Smooth muscle cell (in vitro differentiated cells): ENCODE data around the gene SLC4A3. TPM values are rescaled to one million over a fixed set of nuclear protein-coding genes. Genes with fewer than 3 reads are reported as not detected.

Source experiments
- DNase-seq: peaks from one replicate; lab custom pipeline; 2025; ENCODE audit not compliant: unreplicated experiment; lab: John Stamatoyannopoulos, UW
- H2AFZ ChIP-seq: fragments of 200-600 bp; sonication (generic); 2 replicates; pipeline ENCODE4 v1.6.0; 2016; ENCODE audit warnings: antibody characterized with exemption, low read depth, mild to moderate bottlenecking
- H3F3A ChIP-seq: fragments of 200-600 bp; sonication (generic); 2 replicates; pipeline ENCODE4 v1.6.0; 2017; ENCODE audit warnings: antibody characterized with exemption, low read depth
- H3K27ac ChIP-seq: fragments of 200-600 bp; sonication (generic); 2 replicates; pipeline ENCODE4 v1.5.1; 2016; ENCODE audit warnings: low read depth, mild to moderate bottlenecking
- H3K27me3 ChIP-seq: fragments of 200-600 bp; sonication (generic); 2 replicates; pipeline ENCODE4 v1.6.1; 2016; ENCODE audit warnings: low read depth, mild to moderate bottlenecking
- H3K36me3 ChIP-seq: fragments of 200-600 bp; sonication (generic); 2 replicates; pipeline ENCODE4 v1.5.1; 2016; ENCODE audit warnings: low read depth
- H3K4me1 ChIP-seq: fragments of 200-600 bp; sonication (generic); 2 replicates; pipeline ENCODE4 v1.5.1; 2016; ENCODE audit warnings: low read depth
- H3K4me2 ChIP-seq: fragments of 200-600 bp; sonication (generic); 2 replicates; pipeline ENCODE4 v1.6.0; 2016; ENCODE audit warnings: mild to moderate bottlenecking
- H3K4me3 ChIP-seq: fragments of 200-600 bp; sonication (generic); 2 replicates; pipeline ENCODE4 v1.5.1; 2016; ENCODE audit warnings: mild to moderate bottlenecking
- H3K79me2 ChIP-seq: fragments of 200-600 bp; sonication (generic); 2 replicates; pipeline ENCODE4 v1.6.0; 2016; ENCODE audit warnings: low read depth, mild to moderate bottlenecking
- H3K9ac ChIP-seq: fragments of 200-600 bp; sonication (generic); 2 replicates; pipeline ENCODE4 v1.6.0; 2016; ENCODE audit warnings: low read depth
- H3K9me3 ChIP-seq: fragments of 200-600 bp; sonication (generic); replicated peaks from 2 replicates; pipeline ENCODE4 v1.5.1; 2016; ENCODE audit warnings: low read depth
- H4K20me1 ChIP-seq: fragments of 200-600 bp; sonication (generic); 2 replicates; pipeline ENCODE4 v1.6.0; 2016; ENCODE audit warnings: low read depth
- WGBS: methylation state at CpG from one replicate; pipeline ENCODE4 v1.1.7; 2016; ENCODE audit warnings: low lambda C conversion rate; 5-methylcytosine and 5-hydroxymethylcytosine counted together
- polyA plus RNA-seq: library from polyadenylated mRNA; unstranded; fragments of >200 nt; fragmentation: Nextera tagmentation; extraction: Ambion mirVana; gene quantifications from 2 replicates; pipeline ENCODE4 v1.2.1, GENCODE V29; 2016
- total RNA-seq: library from RNA; depleted of rRNA; stranded (reverse); fragments of >200 nt; gene quantifications from 2 replicates; pipeline ENCODE4 v1.2.3, GENCODE V29; 2014
- TF ChIP-seq, protein P1 (sequence below): fragments of 200-600 bp; sonication (generic); IDR thresholded peaks from 2 replicates; pipeline ENCODE4 v1.5.1; 2017; ENCODE audit warnings: borderline replicate concordance, mild to moderate bottlenecking, antibody characterized with exemption; ENCODE audit not compliant: insufficient read depth, poor library complexity, severe bottlenecking

Gene SLC4A3
- total and polyA plus RNA-seq, 2 experiments from 2014 or later: 4.9 to 12.1 TPM

DNA sequence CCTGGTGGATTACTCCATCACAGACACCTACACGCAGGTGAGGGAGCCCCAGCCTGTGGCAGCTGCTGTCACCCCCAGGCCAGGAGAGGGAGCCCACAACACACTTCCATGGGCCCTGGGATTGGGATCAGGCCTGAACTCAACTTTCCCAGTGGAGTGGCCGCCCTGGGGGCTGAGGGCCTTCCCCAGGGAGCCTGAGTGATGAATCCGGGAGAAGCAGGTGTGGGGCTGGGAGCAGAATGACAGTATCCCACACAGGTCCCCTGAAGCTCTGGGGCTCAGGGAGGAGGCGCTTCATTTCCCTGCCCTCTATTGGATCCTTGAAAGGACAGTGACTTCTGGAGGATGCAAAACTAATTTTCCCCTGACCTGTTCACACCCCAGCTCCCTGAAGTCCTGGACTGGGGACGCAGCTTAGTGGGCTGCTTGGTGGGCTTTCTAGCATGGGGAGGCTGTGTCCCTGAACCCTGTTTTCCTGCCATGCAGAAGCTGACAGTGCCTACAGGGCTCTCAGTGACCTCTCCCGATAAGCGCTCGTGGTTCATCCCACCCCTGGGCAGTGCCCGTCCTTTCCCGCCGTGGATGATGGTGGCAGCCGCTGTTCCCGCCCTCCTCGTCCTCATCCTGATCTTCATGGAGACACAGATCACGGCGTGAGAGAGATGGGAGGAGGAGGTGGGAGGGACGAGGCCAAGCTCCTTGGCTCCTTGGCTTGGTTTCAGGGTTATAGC, 11.0 kb downstream of the SLC4A3 start:
- Histone ChIP-seq H3K4me2 (no peak overlapping the region), H3K4me1 (no peaks in the 10 kb centered on the region)
- 93% methylated on average over 17 of the region's 17 CpGs for WGBS

DNA sequence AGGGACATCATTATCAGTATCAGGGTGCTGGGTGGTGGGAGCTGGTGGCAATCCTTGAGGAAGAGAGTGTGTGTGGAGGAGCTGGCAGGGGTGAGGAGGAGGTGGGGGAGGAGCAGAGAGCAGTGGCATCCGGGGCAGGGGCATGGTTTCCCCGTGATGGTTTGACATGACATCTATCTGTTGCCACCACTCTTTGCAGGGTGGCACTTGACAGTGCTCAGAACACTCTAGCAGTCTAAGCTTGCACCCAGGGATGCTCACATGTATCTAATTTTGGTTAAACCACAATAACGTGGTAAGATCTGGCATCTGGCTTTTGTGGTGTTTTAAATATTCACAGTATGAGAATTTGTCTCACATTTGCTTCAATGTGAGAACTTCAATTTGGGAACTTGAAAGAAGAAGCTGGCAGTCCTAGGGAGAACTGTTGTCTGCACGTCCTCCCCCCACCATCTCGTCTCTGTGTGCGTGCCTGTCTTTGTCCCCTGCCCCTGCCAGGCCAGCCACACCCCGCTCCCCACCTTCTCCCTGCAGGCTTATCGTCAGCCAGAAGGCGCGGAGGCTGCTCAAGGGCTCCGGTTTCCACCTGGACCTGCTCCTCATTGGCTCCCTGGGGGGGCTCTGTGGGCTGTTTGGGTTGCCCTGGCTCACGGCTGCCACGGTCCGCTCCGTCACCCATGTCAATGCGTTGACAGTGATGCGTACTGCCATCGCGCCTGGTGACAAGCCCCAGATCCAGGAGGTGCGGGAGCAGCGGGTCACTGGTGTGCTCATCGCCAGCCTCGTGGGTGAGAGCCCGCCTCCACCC, 11.7 kb downstream of the SLC4A3 start:
- H2AFZ ChIP-seq: no peak overlapping the region
- no peak for DNase-seq

More for the DNA sequence above, 11.0 kb downstream of the SLC4A3 start:
- H3K79me2 ChIP-seq: no peaks in the 10 kb centered on the region
- no peaks in the 10 kb centered on the region for H3K27me3 ChIP-seq
- peaks cover 6% of the 10 kb centered on the region for H3F3A ChIP-seq
- no peak overlapping the region for H3K9ac ChIP-seq
- no peaks in the 10 kb centered on the region for H3K36me3 ChIP-seq
- no peaks in the 10 kb centered on the region for H3K9me3 ChIP-seq
- TF ChIP-seq, protein P1, sequence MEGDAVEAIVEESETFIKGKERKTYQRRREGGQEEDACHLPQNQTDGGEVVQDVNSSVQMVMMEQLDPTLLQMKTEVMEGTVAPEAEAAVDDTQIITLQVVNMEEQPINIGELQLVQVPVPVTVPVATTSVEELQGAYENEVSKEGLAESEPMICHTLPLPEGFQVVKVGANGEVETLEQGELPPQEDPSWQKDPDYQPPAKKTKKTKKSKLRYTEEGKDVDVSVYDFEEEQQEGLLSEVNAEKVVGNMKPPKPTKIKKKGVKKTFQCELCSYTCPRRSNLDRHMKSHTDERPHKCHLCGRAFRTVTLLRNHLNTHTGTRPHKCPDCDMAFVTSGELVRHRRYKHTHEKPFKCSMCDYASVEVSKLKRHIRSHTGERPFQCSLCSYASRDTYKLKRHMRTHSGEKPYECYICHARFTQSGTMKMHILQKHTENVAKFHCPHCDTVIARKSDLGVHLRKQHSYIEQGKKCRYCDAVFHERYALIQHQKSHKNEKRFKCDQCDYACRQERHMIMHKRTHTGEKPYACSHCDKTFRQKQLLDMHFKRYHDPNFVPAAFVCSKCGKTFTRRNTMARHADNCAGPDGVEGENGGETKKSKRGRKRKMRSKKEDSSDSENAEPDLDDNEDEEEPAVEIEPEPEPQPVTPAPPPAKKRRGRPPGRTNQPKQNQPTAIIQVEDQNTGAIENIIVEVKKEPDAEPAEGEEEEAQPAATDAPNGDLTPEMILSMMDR: no peak
- no peak overlapping the region for H3K4me3 ChIP-seq
- H2AFZ ChIP-seq: no peak overlapping the region
- no peak overlapping the region for H3K27ac ChIP-seq
- no peak for DNase-seq
- no peaks in the 10 kb centered on the region for H4K20me1 ChIP-seq

DNA sequence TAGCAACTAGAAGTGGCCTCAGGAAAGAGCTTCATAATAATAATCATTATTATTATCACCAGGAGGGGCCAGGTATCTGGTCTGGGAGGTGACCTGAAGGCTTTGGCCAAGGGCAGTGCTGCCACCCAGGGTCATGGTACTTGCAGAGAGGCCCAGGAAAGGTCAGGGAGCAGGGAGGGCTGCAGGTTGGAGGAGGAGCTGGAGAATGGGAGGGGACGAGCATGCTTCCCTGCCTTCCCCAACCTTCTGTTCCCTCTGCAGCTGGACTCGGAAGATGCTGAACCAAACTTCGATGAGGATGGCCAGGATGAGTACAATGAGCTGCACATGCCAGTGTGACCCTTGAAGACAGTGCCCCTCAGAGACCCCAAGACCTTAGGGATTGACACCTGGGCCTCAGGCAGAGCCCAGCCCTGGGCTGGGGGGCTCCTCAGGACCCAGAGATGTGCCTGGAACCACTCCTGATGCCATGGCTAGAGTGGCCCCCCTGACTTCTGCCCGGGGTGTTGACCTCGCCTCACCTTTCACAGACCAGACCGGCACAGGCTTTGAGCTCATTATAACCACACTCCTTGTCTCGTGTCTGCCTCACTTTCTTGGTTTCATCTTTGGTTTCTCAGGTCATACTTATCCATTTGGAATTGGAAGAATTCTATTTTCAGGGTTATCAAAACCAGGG, 14.1 kb downstream of the SLC4A3 start:
- Histone ChIP-seq H4K20me1 (no peaks in the 10 kb centered on the region), H3K27ac (peak overlapping the region; percentile 48), H3K36me3 (no peaks in the 10 kb centered on the region), H3K27me3 (no peaks in the 10 kb centered on the region), H3F3A (peaks cover 9% of the 10 kb centered on the region), H3K4me1 (peaks cover 6% of the 10 kb centered on the region), H3K4me2 (no peak overlapping the region), H3K4me3 (no peak overlapping the region), H2AFZ (no peak overlapping the region), H3K79me2 (no peaks in the 10 kb centered on the region), H3K9me3 (no peaks in the 10 kb centered on the region), H3K9ac (no peak overlapping the region)
- 80% methylated on average over 7 of the region's 7 CpGs for WGBS
- TF ChIP-seq, protein P1: no peak
- DNase-seq: no peak

More for the DNA sequence above, 11.7 kb downstream of the SLC4A3 start:
- H3K9ac ChIP-seq: no peak overlapping the region
- TF ChIP-seq, protein P1: no peak
- peaks cover 6% of the 10 kb centered on the region for H3F3A ChIP-seq
- H3K27ac ChIP-seq: no peak overlapping the region
- no peak overlapping the region for H3K4me2 ChIP-seq
- no peaks in the 10 kb centered on the region for H3K4me1 ChIP-seq
- H4K20me1 ChIP-seq: no peaks in the 10 kb centered on the region
- no peaks in the 10 kb centered on the region for H3K79me2 ChIP-seq
- 95% methylated on average over 23 of the region's 24 CpGs for WGBS
- no peak overlapping the region for H3K4me3 ChIP-seq
- H3K9me3 ChIP-seq: no peaks in the 10 kb centered on the region
- no peaks in the 10 kb centered on the region for H3K36me3 ChIP-seq
- no peaks in the 10 kb centered on the region for H3K27me3 ChIP-seq
